ENCODE results near the gene GSTK1.
"Not testable (repeated sequence)": the region's sequence is repeated elsewhere in the genome, so short reads cannot be mapped to it uniquely, and the experiment has no call there.

GSTK1 gene

DNA sequence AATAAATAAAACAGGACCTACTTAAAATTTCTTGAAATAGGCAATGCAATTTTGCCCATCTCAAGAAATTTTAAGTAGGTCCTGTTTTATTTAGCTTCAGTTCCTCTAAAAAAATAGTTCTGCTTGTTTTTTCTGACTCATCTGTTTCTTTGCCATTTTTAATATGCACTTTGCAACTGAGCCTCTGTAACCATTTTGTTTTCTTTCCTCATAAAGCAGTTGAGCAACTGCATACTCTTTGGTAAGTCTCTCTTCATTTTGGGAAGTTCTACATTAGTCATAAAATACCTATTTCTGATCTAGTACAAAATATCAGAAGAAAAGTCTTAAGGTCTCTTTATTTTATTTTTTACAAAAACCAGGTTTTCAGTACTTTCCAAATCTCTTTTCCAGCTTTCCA is 23.4 kb upstream of the GSTK1 start:
- DNase-seq: no peak

DNA sequence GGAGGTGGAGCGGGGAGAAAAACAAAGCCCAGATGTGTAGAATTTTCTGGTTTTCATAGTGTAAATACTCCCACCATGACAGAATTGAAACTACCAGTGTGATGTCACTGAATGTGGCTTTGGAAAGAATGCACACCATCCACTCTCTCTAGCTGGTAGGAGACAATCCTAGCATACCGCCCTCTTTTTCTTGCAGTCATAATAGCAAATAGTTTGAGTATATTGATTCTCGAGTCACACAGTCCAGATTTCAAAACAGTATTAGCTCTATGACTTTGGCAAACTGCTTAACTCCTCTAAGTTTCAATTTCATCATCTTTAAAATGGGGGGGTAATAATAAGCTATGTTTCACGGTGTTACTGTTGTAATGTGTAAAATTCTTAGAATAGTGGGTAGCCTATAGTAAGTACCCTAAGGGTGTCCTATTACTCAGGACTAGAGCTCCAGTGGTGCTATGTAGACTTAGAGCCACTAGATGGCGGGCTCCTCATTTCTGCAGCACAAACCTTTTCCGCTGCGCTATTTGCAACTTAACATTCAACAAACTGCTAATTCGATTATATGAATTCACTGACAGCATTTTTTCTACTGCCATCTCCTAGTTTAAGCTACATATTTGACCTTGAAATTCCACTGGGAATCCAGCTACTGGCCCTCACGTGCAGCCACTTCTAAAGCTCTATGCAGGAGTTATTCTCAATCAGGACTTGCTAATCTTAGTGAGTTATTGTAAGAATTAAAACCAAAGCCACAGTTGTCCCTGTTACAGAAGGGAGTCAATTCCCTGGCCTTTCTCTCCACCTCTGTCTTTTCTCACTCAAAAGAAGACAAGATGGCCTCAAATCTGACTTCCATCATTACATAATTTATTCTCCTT is 22.7 kb upstream of the GSTK1 start:
- DNase-seq: peak; percentile 77

DNA sequence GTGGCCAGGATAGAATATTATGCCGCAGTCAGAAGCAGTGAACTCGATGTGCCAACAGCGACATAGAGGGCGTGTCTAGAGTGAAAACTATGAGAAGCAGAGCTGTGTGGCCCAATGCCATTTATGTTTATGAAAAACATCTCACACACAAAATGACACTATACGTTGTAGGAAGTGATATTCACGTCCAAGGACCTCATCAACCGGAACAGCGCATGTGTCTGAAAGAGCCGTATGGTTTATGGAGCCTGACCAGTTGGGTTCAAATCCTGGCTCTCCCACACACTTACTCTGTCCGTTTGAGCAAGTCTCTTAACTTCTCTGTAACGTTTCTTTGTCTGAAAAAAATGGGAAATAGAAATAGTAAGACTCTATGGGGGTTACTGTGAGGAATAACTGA is 20.9 kb upstream of the GSTK1 start:
- no peak for DNase-seq

DNA sequence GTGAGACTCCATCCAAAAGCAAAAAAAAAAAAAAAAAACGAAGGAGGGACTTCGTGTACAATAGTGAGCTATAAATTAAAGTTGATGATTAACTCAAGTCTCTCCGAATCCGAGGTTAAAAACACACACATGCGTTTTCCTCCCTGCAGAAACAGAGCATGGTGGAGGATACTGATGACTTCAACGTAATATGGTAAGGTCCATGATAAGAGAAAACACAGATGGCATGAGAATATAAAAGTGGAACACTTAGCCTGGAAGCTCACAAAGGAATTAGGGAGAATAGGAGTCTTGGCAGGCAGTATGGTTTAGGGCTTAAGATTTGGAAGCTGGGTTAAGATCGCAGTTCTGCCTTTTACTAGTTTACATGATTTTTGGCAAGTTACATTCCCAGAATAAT is 20.1 kb upstream of the GSTK1 start:
- DNase-seq: no peak

DNA sequence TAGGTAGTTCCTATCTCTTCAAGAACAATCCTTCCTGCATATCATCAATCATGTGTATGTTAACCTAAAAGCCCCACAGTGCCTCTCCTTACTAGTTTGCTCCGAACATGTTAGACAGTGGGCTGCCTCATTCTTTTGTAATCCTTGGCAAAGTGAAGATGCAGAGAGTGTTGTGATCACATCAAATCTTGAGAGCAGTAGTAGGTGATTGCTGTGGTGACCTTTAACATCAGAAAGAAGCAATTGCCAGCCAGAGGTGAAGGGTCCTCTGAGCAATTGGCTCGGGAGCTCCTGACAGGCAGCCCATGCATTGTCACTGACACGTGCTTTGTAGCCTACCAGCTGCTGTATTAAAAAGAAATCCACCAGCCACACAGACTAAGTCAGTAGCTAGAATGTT is 19.6 kb upstream of the GSTK1 start:
- DNase-seq: peak; percentile 6

DNA sequence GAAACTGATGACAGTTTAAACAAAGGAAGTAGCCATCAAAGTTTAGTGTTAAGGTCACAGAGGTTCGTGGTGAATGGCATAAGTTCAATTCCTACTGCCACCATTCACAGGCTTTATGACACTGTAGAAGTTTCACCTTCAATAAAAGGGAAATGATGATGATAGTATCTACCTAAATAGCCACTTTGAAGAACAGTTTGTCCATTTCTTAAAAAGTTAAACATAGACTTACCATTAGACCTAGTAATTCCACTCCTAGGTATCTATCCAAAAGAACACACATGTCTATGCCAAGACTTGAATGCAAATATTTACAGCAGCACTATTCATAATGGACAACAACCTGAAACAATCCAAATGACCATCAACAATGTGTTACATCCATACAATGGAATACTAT is 18.9 kb upstream of the GSTK1 start:
- DNase-seq: no peak

DNA sequence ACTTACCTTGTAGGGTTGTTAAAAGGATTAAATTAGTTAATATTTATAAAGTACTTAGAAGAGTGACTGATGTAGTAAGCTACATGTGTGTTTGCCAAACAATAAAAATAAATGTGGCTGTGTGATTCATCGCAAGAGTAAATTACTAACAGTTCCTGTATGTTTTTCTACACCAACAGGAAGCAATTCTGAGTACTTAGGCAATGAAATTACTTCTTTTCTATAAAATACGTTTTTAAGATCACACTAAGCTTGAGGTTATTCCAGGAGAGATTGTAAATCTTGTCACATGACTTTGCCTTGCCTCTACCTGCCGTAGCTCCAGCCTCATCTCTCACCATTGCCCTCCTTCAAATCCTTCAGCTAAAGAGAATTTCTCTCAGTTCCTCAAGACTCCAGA is 18.1 kb upstream of the GSTK1 start:
- no peak for DNase-seq

DNA sequence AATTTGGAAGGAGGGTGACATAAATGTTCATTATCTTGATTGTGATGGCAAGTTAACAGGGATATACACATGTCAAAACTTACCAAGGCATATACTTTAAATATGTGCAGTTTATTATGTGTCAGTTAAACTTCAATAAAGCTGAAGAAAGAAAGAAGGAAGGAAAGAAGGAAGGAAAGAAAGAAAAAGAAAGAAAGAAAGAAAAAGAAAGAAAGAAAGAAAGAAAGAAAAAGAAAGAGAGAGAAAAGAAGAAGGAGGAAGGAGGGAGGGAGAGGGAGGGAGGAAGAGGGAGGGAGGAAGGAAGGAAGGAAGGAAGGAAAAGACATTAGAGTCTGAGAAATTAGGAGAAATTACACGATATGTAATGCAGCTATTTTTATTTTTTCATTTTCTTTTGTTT is 15.9 kb upstream of the GSTK1 start:
- no peak for DNase-seq

DNA sequence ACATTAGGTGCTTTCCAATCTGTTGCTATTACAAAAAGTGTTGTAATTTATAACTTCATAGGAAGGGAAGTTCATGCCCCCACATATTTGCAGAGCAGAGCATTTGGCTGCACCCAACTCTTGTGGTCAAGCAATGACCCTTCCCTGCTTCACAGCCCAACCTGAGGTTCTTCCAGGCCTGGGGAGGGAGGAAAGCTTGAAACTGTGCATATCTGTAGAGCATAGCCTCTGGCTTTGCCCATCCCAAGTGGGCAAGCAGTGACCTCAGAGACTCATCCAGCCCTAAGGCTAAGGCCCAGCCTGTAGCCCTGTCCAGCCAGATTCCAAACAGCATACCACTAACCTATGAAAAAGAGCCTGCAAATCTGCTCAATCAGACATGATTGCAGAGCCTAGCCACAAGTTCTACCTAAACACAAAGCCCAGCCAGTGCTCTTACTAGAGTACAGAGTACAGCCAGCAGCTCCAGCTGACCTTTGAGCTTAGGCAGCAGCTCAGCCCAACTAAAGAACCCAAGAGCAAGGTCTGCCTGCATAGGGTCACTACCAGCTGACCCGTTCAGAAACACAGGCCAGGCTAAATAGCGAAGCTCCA is 14.4 kb upstream of the GSTK1 start:
- DNase-seq: no peak

DNA sequence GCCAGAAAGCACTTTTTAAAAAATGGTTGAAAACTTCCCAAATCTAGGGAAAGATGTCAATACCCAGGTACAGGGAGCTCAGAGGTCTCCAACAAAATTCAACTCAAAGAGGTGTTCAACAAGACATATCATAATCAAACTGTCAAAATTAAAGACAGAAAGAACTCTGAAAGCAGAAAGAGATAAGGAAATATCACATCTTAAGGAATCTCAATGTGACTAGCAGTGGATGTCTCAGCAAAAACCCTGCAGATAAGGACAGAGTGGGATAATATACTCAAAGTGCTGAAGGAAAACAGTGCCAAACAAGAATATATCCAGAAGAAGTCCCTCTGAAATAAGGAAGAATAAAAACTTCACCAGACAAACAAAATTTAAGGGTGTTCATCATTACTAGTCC is 13.0 kb upstream of the GSTK1 start:
- DNase-seq: no peak

DNA sequence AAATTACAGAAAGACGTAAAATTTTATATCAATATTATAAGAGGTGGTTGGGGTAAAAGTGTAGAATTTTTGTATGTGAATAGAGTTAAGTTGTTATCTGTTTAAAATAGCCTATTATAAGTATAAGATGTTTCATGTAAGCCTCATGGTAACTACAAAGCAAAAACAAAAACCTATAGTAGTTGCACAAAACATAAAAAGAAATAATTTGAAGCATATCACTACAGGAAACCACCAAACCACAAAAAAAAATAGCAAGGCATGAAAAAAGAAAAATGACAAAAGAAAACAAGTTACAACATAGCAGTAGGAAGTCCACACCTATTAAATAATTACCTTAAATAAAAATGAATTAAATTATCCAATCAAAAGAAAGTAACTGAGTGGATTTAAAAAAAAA is 12.4 kb upstream of the GSTK1 start:
- DNase-seq: no peak

DNA sequence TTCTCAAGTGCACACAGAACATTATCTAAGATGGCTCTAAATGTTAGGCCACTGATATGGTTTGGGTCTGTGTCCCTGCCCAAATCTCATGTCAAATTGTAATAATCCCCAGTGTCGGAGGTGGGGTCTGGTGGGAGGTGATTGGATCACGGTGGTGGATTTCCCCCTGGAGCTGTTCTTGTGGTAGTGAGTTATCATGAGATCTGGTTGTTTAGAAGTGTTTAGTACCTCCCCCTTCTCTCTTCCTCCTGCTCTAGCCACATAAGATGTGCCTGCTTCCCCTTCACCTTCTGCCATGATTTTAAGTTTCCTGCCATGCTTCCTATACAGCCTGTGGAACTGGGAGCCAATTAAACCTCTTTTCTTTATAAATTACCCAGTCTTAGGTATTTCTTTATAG is 11.2 kb upstream of the GSTK1 start:
- DNase-seq: no peak

DNA sequence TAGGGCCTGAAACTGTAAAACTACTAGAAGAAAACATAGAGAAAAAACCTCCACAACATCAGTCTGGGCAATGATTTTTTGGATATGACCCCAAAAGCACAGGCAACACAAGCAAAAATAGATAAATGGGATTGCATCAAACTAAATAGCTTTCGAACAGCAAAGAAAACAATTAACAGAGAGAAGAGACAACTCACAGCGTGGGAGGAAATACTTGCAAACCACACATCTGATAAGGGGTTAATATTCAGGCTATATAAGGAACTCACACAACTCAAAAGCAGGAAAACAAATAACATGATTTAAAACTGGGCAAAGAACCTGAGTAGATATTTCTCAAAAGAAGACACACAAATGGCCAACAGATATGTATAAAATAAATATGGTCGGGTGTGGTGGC is 7.7 kb upstream of the GSTK1 start:
- DNase-seq: no peak

DNA sequence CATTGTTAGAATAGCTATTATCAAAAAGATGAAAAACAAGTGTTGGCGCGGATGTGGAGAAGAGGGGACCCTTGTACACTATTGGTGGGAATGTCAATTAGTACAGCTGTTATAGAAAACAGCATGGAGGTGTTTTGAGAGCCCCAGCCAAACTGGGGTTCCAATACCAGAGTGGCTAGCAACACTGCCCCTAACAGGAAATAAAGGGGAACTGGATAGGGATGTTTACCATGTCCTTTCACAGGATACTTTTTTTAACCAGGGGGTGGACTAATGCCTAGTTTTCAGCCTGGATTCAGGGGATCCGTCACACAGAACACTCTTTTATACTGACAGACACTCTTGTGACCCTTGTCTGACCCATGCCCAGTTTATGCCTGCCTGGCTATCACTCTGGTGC is 6.9 kb upstream of the GSTK1 start:
- DNase-seq: no peak

DNA sequence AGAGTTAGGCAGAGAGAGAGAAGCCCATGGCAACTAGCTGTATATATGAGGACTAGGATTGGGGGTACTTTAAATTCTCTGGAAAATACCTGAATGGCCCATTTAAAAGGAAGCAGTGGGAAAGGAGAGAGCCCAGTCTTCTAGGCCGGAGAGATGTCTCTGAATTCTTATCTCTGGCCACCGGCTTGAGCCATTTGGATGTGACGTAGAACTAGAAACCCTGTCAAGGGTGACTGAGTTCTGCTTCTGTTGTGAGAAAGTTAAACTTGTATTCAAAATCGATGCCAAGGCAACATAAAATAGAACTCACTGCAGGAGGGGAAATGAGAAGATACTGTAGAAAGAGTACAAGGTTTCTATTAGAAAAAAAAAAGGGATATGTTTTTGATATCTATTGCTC is 6.3 kb upstream of the GSTK1 start:
- DNase-seq: no peak

DNA sequence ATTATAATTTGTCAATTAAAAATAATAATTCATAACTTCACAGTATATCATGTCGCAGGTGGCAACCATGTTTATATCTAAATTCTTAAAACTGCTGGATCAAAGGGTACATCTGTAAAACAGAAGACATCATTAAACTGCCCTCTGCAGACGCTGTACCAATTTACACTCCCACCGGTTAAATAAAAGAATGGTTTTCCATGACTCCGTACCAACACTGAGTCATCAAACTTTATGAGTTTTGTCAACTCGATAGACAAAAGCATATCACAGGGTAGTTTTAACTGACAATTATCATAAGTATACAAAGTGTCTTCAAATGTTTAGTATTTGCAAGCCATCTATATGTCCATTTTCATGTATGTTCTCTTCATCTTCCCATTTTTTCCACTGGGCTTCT is 5.7 kb upstream of the GSTK1 start:
- no peak for DNase-seq

DNA sequence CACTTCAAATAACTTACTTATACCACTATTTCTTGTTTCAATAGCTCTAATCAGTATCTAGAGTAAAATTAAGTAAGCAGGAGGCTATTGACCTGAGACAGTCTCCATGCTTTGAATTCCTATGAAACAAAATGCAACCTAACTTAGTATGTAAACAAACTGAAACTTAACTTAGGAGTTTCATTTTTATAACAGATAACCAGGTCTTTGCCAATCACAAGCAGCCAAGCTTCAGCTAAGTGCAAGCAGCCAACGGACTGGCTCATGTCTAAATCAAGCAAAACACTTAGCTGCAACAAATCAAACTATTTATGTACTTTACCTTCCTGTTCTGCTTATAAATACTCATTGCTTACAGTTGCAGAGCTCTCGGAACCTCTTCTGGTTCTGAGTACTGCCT is 4.4 kb upstream of the GSTK1 start:
- no peak for DNase-seq

DNA sequence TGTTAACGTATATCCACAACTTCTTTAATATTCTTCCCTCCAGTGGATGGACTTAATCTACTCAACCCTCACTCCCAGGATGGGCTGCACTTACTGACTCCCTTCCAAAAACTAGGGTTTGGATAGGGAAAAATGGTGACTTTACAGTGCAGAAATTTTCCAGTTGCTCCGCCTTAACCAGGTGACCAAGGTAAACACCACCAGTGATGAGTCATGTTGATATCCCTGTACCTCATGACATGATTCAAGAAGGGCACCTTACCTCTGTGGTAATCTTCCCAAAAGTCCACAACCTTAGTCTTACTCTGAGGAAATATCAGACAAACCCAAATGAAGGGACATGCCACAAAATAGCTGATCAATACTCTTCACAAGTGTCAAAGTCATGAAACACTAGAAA is 3.5 kb upstream of the GSTK1 start:
- no peak for DNase-seq

DNA sequence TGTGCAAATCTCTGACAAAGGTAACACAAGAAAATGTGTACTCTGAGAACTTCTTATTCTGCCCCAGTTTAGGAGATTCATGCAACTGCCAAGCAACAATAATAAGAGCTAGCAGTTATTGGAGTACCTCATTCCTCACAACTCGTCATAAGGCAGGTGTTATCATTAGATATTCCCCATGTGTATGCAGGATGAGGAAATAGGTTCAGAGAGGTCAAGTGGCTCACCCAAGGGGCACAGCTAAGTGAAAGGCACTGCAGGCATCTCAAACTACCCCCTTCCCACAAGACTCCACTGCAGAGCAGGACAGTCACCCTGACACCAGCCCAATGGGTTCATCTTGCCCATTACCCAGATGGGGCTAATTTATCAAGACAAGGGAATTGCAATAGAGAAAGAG is 1.3 kb upstream of the GSTK1 start:
- DNase-seq: no peak

DNA sequence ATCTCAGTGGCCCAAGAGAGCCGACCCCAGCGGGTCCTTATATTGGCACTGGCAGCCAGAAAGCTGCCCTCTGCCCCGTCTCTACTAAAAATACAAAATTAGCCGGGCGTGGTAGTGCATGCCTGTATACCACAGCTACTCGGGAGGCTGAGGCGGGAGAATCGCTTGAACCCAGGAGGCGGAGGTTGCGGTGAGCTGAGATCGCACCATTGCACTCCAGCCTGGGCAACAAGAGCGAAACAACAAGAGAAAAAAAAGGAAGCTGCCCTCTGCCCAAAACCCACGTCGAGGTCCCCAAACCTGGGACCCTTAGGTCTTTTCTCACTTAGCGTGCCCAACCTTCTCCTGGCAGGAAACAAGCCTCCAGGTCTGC is 941 bp downstream of the GSTK1 start:
- DNase-seq: not testable (repeated sequence)

DNA sequence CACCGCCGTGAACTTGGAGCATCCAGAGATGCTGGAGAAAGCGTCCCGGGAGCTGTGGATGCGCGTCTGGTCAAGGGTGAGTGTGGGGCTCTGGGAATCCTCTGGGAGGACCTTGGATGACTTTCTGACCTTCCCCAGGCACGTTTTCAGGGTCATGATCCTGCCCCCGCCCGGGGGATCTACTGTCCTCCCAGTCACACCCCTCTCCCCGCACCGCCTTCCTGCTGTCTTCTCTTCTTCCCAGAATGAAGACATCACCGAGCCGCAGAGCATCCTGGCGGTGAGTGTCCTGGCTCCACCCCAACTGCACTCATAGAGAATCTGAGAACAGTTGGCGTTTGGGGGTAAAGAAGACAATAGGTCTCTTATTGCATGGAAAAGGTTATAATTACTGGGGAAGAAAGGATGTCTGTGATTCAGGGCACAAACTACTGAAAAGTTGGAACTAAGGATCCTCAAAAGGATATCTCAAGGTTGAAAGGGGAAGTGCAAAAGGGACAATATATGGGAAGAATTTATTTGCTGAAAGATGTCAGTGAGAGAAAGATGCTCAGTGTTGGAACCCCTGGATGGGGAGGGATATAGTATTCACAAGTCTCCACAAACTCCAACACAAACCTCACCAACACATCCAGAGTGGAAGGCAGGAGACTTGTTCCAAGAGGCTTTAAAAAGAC is 1.9 kb downstream of the GSTK1 start:
- no peak for DNase-seq

DNA sequence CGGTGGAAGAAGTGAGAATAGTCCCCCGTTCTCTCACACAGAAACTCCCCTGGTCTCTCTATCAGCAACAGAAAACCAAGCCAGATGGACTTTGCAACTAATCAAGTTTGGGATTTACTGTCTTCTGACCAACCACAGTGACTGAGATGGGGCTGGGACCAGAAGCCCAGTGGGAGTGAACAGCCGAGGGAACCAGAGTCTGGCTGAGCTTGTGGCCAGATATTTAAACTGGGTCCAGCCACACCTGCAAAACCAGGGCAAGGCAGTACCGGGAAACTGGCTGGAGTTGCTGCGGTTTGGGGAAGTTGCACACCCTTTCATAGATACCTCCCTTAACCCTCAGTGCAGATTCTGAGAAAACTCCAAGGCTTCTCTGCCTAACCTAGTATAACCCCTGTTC is 6.0 kb downstream of the GSTK1 start:
- DNase-seq: no peak

DNA sequence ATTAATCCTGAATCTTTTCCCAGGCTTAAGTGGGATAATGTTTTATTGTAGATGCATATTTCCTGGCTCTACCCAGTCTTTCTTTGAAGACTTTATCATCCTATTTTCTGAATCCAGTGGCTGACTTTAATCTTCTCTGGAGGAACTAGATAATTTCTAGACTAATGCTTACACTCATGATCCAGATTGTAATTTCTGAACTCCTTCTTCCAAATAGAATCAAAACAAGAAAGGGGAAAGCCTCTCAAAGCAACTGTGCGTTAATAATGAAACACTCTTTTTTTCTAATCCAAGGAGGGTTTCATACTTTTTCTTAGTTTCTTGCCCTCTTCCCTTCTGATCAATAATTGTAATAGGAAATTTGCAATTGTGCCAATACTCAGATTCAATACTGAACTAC is 8.0 kb downstream of the GSTK1 start:
- no peak for DNase-seq

DNA sequence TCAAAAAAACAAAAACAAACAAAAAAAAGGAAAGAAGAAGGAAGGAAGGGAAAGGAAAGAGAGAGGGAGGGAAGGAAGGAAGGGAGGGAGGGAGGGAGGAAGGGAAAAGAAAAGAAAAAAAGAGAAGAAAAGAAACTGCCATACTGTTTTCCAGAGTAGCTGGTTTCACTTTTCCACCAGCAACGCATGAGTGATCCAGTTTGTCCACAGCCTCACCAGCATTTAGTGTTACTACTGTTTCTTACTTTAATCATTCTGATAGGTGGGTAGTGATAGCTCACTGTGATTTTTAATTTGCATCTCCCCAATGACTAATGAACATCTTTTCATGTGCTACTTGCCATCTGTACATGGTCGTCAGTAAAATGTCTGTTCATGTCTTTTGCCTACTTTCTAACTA is 9.6 kb downstream of the GSTK1 start:
- no peak for DNase-seq

Measured in NCI-H2227 treated with DMSO at 0.1 percent for 48 hours (cell line).